Adrenal gland (tissue), 5 donors: Measurements from ENCODE around the gene NOXA1.
"Not testable (repeated sequence)": the region's sequence is repeated elsewhere in the genome, so short reads cannot be mapped to it uniquely, and the experiment has no call there.

ENCODE experiments used
- POLR2A ChIP-seq, 2 donors: fragments of 450-650 bp; IDR thresholded peaks; one replicate each; pipeline ENCODE4 v1.6.1; 2017; ENCODE audit warnings: antibody characterized with exemption in 2 of 2, mild to moderate bottlenecking in 2 of 2, moderate library complexity in 1 of 2
- TF ChIP-seq, protein P1 (sequence below), 6 experiments: fragments of 450-650 bp in 4 of 6; fragments of 200-600 bp in 2 of 6; sonication (generic) in 1 of 6; IDR thresholded peaks; 1 replicate in 5 of 6; 2 replicates in 1 of 6; pipeline versions ENCODE4 v1.5.1 to v1.8.0; 2016 to 2021; ENCODE audit warnings: antibody characterized with exemption in 6 of 6, mild to moderate bottlenecking in 2 of 6, moderate library complexity in 1 of 6
- donor health status: DM: no; HTN: no; CAD: no.

DNA sequence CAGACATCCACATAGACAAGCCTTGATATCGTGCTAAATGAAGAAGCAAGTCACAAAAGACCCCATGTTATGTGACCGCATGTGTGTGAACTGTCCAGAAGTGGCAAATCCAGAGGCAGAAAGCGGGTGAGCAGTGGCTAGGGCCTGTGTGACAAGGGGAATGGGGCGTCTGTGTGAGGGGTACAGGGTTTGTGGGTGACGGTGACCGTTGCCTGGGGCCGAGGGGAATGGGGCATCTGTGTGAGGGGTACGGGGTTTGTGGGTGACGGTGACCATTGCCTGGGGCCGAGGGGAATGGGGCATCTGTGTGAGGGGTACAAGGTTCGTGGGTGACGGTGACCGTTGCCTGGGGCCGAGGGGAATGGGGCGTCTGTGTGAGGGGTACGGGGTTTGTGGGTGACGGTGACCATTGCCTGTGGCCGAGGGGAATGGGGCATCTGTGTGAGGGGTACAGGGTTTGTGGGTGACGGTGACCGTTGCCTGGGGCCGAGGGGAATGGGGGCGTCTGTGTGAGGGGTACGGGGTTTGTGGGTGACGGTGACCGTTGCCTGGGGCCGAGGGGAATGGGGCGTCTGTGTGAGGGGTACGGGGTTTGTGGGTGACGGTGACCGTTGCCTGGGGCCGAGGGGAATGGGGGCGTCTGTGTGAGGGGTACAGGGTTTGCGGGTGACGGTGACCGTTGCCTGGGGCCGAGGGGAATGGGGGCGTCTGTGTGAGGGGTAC lies 44.3 kb upstream of the NOXA1 start:
- not testable (repeated sequence) for TF ChIP-seq POLR2A (IDR thresholded peaks at IDR 0.05)
- TF ChIP-seq, protein P1, sequence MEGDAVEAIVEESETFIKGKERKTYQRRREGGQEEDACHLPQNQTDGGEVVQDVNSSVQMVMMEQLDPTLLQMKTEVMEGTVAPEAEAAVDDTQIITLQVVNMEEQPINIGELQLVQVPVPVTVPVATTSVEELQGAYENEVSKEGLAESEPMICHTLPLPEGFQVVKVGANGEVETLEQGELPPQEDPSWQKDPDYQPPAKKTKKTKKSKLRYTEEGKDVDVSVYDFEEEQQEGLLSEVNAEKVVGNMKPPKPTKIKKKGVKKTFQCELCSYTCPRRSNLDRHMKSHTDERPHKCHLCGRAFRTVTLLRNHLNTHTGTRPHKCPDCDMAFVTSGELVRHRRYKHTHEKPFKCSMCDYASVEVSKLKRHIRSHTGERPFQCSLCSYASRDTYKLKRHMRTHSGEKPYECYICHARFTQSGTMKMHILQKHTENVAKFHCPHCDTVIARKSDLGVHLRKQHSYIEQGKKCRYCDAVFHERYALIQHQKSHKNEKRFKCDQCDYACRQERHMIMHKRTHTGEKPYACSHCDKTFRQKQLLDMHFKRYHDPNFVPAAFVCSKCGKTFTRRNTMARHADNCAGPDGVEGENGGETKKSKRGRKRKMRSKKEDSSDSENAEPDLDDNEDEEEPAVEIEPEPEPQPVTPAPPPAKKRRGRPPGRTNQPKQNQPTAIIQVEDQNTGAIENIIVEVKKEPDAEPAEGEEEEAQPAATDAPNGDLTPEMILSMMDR (IDR thresholded peaks at IDR 0.05): not testable (repeated sequence)
